HG02852 (cell line): ENCODE results near the gene LIPC.

Experiments used
- ATAC-seq: cut with Tn5 transposase; IDR thresholded peaks from one replicate; pipeline ENCODE4 v1.9.1; 2021; ENCODE audit warnings: mild to moderate bottlenecking, moderate library complexity; ENCODE audit not compliant: unreplicated experiment

LIPC gene

GRCh38 chr15:58549013-58549784, 117.4 kb downstream of the LIPC start:
- ATAC-seq, result no peak

DNA sequence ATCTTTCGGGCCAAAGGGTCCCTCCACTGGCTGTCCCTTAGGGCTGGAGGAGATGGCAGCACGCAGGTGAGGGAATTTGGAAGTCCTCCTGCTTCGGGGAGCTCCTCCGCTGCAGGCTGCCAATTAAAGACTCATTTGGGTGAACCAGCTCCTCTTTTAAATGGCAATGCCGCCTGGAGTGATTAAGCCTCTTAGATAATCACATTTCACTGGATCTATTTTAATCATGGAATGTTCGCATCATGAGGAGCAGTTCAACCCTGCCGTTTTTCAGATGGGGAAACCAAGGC, 117.9 kb downstream of the LIPC start:
- ATAC-seq, result no peak

DNA sequence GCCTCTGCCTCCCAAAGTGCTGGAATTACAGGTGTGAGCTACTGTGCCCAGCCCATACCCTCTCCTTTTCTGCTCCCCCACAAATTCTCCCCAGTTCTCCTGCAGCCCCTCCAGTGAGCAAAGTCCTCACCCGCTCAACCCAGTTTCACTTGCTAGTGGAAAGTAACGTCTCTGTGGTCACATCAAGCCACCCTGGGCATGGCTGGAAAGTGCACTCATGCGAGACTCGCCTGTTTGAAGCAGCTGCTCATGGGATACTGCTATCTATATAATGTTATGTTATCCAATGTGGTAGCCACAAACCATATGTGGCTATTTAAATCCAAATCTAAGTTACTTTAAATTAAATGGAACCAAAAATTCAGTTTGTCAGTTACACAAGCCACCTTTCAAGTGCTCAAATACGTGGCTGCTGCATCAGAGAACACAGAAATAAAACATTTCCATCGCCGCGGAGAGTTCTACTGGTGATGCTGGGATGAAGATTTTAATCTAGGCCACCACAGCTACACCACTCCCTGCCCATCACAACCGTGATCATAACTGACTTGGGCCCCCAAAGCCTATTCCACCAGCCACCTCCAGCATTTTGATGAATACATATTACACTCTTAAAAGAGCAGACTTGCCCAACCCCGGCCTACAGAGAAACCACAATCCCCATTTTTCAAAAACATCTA, 119.4 kb downstream of the LIPC start:
- no peak for ATAC-seq

DNA sequence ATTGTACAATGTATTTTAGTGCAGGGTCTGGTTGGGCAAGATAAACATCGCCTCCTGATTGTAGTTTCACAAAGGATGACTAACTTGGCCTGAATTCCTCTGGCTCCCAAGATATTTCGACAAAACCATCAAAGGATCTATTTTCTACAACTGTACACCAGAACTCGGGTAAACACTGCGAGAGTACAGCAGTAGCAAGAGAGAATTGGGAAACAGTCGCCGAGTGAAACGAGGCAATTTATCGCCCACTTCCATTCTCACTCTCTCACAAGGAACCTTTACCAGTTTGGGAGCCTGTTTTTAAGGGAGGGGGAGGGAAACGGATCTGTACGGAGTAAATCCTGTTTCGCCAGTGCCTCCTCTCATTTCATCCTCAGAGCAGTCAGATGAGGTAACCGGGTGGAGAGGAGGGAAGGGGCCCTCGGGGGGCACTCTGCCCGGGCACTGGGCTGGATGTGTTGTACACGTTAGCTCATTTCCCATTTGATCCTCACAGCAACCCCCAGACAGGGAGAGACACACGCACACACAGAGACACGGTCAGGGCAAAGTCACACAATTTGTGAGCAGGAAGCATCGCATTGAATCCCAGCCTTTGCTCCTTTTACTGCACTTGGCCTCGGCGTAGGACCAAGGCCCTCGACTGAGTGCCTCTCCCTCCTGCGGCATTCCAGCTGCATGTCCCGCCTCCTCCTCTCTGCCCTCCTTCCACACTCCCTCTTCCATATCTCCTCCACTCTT, 120.1 kb downstream of the LIPC start:
- no peak for ATAC-seq

- no peak for ATAC-seq
Measured at GRCh38 chr15:58552505-58553364, 120.9 kb downstream of the LIPC start.

- no peak for ATAC-seq
Measured at GRCh38 chr15:58553365-58553918, 121.7 kb downstream of the LIPC start.

DNA sequence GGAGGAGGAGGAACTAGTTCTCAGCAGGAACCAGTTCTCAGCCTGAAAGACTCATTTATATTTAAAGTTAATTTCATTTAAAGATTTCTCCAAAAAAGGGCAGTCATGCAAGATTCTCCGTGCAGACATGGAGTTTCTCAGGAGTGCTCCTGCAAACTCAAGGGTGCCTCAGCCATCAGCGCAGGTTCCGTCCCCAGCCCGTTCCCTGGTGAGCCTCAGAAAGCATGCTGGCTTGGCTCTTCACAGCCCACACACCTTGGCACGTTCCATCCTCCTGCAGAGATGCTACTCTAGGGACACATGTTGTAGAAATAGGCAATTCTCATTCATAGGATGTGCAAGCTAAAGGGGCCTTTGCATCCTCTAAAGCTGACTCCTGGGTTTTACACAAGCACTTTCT, 123.0 kb downstream of the LIPC start:
- ATAC-seq, result no peak

- ATAC-seq, result no peak
Measured at GRCh38 chr15:58555162-58556027, 123.6 kb downstream of the LIPC start.

DNA sequence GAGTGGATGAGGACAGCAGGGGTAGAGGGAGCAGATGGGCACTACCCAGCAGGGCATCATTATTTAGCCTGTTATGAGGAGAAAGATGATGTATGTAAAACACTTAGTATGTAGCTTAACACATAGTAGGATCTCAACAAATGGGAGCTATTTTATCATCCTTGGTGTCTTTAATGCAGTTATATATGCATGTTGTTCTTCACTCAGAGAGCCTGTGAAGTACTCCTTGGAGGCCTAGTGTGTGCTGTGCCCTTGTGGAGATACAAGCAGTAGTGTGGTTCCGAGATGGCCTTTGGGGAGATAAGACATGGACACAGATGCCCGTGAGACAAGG, 124.2 kb downstream of the LIPC start:
- no peak for ATAC-seq

DNA sequence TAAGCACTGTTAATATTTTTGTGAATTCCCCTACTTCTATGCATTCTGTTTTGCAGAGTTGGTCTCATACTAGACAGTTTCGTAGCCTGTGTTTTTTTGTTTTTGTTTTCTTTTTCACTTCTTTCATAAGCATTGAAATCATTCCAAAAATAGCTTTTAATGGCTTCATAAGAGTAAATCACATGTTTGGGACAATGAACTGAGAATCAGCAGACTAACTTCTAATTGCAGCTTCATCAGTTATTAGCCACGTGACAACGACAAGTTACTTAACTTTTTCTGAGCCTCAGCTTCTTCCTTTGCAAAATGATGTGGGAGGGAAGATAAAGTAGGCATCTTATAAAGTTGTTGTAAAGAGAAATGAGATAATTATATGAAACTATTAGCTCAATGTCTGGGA, 124.8 kb downstream of the LIPC start:
- ATAC-seq, result no peak

- no peak for ATAC-seq
Measured at GRCh38 chr15:58558777-58559176, 127.0 kb downstream of the LIPC start.

GRCh38 chr15:58559904-58560588, 128.3 kb downstream of the LIPC start:
- no peak for ATAC-seq

- ATAC-seq, result no peak
Measured at GRCh38 chr15:58561321-58561720, 129.5 kb downstream of the LIPC start.

DNA sequence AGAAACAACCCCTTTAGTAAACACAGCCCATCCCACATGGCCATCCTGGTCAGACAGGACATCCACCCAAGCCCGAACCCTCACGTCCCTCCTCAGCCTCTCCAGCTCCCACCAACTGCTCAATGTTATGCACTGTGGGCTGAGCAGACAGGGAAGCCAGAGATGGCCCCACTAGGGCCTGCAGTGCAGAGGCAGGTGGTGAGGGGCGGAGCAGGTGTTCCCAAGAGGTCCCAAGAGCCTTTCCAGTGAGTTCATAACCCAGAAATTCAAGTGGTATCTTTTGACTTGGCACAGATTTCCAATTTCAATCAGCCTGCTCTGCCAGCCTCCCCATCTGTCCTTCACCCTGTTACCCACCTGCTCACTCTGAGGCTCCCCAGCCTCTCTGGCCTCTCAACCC, 130.3 kb downstream of the LIPC start:
- no peak for ATAC-seq

- no peak for ATAC-seq
Measured at GRCh38 chr15:58564981-58565380, 133.2 kb downstream of the LIPC start.

DNA sequence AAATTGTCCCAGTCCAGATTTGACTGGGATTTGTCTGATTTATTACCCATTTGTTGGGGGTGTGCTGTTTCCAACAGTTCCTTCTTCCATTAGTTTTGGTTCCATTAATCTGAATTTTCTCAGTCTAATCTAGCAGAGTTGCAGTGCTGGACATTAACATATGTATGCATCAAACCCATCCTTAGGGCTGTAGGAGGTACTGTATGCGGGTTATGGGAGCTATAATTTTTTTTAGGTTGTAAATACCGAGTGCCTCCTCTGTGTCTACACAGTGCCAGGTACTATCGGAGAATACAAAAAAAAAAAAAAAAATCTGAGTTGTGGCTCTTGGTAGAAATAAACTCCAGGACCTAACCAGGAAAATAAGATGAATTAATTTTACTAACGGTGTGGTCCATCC, 133.8 kb downstream of the LIPC start:
- no peak for ATAC-seq

DNA sequence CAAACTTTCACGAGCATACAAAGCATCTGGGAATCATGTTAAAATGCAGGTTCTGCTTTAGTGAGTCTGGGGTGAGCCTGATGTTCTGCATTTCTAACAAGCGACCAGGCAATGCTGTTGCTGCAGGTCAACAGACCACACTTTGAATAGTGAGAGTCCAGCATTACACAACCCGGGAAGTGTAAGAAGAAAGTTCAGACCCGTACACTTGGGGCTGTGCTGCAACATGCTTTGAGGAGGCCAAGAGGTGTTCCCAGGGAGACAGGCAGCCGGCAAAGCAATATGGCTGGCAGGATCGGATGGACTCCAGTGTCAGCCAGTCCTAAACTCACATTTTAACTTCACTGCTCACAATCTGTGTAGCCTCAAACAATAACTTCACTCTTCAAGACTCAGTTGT, 134.2 kb downstream of the LIPC start:
- ATAC-seq, result no peak

DNA sequence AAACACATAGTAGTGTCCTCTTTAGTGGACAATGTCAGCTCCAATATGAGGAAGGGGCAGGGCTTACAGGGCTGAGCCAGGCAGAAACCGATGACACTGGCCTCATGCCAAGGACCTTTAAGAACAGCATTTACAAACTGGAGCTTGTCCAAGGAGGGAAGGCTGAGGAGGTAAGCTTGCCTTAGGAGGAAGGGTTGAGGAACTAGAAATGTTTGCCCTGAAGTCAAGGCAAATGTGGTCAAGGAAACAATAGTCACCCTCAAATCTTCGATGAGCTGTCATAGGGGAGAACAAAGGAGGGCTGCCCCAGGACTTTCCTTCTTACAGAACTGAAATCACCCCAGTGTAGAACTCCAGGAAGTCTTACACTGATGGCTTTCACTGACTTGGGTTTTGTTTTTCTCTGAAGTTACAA, 136.4 kb downstream of the LIPC start:
- ATAC-seq, result no peak

- no peak for ATAC-seq
Measured at GRCh38 chr15:58569455-58569854, 137.7 kb downstream of the LIPC start.
